ENCODE data around the gene CLDN16.

CLDN16 gene

DNA sequence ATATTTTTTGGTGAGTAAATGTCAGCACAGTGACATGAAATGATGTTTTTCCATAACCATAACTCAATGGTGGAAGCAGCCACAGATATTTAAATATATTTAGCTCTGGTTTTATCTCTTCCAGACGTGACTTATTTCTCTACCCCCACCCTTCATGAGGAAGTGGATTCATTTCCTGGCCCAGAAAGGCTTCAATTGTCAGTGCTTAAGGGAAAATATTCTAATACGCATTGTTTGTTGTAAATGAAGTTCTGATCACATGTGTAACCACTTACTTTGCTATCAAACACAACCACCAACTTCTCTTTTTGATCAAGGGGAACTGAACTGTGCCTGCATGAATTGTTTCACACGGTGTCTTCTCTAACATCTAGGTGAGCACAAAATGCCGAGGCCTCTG, 14.0 kb downstream of the CLDN16 start:
- Histone ChIP-seq H3K79me2 (ENCODE audit: control insufficient read depth, insufficient read depth, low read length, unreplicated experiment) (no peaks in the 10 kb centered on the region), H3K27me3 (ENCODE audit: insufficient read depth, low read length) (no peaks in the 10 kb centered on the region), H3K4me1 (ENCODE audit: control insufficient read depth, insufficient read depth, low read length, unreplicated experiment) (no peaks in the 10 kb centered on the region), H3K4me3 (ENCODE audit: low read depth, low read length) (no peak overlapping the region), H3K27ac (ENCODE audit: low read depth, low read length) (no peak overlapping the region), H2AFZ (ENCODE audit: low read length, unreplicated experiment) (peak overlapping the region; percentile 56), H3K36me3 (ENCODE audit: insufficient read depth, low read length) (no peaks in the 10 kb centered on the region)

DNA sequence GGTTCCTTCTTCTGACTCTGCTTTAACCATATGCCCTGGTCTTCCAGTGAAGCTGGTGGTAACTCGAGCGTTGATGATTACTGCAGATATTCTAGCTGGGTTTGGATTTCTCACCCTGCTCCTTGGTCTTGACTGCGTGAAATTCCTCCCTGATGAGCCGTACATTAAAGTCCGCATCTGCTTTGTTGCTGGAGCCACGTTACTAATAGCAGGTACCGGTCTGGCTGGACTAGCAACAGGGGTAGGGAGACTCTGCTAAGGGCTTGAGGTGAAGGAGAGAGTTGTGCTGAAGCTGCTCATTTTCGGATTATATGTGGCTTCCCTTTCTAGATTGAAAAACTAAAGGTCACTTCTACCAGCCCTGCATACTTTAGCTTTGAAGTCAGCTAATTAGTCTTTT, 16.8 kb downstream of the CLDN16 start:
- no peaks in the 10 kb centered on the region for H3K4me1 ChIP-seq (ENCODE audit: control insufficient read depth, insufficient read depth, low read length, unreplicated experiment)
- H3K4me3 ChIP-seq (ENCODE audit: low read depth, low read length) = no peak overlapping the region
- H3K79me2 ChIP-seq (ENCODE audit: control insufficient read depth, insufficient read depth, low read length, unreplicated experiment) = no peaks in the 10 kb centered on the region
- H3K27ac ChIP-seq (ENCODE audit: low read depth, low read length) = no peak overlapping the region
- no peaks in the 10 kb centered on the region for H3K27me3 ChIP-seq (ENCODE audit: insufficient read depth, low read length)
- no peak overlapping the region for H2AFZ ChIP-seq (ENCODE audit: low read length, unreplicated experiment)
- no peaks in the 10 kb centered on the region for H3K36me3 ChIP-seq (ENCODE audit: insufficient read depth, low read length)

DNA sequence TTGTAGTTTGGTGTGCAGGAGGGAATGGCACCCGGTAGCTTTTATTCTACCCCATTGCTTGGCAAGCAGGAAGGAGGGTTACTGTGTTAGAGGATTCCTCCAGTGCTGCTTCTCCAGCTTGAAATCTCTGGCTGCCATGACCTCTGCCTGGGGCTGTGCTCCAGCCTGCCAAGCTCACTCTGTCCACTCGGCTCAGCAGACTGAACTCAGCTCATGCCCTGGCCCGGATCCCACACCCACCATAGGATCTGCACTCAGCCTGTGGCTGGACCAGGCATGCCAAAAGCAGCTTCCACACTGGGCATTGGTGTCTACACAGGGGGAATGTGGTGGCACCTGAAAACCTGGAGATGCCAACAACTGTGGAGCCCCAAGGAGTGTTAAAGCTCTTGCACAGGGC, 26.3 kb downstream of the CLDN16 start:
- H2AFZ ChIP-seq (ENCODE audit: low read length, unreplicated experiment) = no peak overlapping the region
- H3K79me2 ChIP-seq (ENCODE audit: control insufficient read depth, insufficient read depth, low read length, unreplicated experiment) = no peaks in the 10 kb centered on the region
- no peaks in the 10 kb centered on the region for H3K27me3 ChIP-seq (ENCODE audit: insufficient read depth, low read length)
- H3K4me1 ChIP-seq (ENCODE audit: control insufficient read depth, insufficient read depth, low read length, unreplicated experiment) = no peaks in the 10 kb centered on the region
- no peak overlapping the region for H3K27ac ChIP-seq (ENCODE audit: low read depth, low read length)
- no peak overlapping the region for H3K4me3 ChIP-seq (ENCODE audit: low read depth, low read length)
- H3K36me3 ChIP-seq (ENCODE audit: insufficient read depth, low read length) = no peaks in the 10 kb centered on the region

DNA sequence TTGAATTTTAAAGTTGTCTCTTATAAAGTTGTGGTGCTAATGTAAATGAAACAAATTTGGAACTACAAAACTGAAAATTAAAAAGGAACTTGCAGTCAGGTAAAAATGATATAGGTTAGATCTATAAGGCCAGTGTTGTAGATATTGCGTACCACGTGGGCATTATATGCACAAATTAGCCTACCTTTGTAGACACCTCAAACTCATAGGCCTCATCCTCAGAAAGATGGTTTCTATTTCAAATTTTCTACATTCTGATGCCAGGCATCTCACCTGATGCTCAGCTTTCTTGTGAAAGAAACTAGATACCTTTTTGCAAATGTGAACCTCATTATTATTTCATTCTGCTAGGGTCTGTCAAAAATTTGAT, 36.1 kb downstream of the CLDN16 start:
- Histone ChIP-seq H3K4me1 (ENCODE audit: control insufficient read depth, insufficient read depth, low read length, unreplicated experiment) (peaks cover 5% of the 10 kb centered on the region), H3K4me3 (ENCODE audit: low read depth, low read length) (no peak overlapping the region), H3K27ac (ENCODE audit: low read depth, low read length) (no peak overlapping the region), H3K79me2 (ENCODE audit: control insufficient read depth, insufficient read depth, low read length, unreplicated experiment) (no peaks in the 10 kb centered on the region), H3K27me3 (ENCODE audit: insufficient read depth, low read length) (no peaks in the 10 kb centered on the region), H3K36me3 (ENCODE audit: insufficient read depth, low read length) (no peaks in the 10 kb centered on the region), H2AFZ (ENCODE audit: low read length, unreplicated experiment) (peak overlapping the region; percentile 89)

DNA sequence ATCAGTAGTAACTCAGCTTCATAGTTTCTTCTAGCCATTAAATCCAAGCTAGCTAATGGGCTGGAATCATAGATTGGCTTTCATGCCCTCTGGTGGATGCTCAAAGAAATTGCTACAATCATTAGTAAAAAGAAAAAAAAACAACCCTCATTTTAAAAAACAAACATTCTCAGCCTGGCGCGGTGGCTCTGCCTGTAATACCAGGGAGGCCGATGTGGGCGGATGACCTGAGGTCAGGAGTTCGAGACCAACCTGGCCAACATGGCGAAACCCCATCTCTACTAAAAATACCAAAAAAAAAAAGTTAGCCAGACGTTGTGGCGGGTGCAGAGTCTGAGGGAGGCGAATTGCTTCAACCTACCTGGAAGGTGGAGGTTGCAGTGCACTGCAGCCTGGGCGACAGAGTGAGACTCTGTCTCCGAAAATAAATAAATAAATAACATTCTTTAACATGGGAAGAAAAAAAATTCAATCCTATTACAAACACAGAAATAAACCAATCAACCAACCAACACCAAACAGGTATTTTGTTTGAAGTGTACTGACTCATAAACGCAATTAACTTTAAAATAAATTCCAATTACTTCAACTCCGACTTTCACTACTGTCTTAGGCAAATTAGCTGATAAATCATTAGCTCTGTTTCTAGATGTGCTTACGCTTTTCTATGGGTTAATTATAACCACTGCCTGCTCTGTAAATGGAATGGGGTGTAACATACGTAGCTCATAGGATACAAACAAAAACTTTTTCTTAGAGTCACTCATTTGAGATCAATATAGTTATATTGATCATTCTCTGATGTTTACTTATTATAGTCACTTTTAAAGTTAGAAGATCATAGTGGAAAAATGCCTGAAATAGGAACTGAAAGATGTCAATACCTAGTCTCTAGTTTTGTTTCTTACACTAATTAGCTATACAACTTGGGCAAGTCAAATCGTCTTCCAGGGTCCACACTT, 36.8 kb downstream of the CLDN16 start:
- H3K27me3 ChIP-seq (ENCODE audit: insufficient read depth, low read length) = no peaks in the 10 kb centered on the region
- peak overlapping the region; percentile 89 for H2AFZ ChIP-seq (ENCODE audit: low read length, unreplicated experiment)
- no peaks in the 10 kb centered on the region for H3K36me3 ChIP-seq (ENCODE audit: insufficient read depth, low read length)
- H3K27ac ChIP-seq (ENCODE audit: low read depth, low read length) = no peak overlapping the region
- H3K4me3 ChIP-seq (ENCODE audit: low read depth, low read length) = no peak overlapping the region
- H3K79me2 ChIP-seq (ENCODE audit: control insufficient read depth, insufficient read depth, low read length, unreplicated experiment) = no peaks in the 10 kb centered on the region
- H3K4me1 ChIP-seq (ENCODE audit: control insufficient read depth, insufficient read depth, low read length, unreplicated experiment) = peaks cover 5% of the 10 kb centered on the region

DNA sequence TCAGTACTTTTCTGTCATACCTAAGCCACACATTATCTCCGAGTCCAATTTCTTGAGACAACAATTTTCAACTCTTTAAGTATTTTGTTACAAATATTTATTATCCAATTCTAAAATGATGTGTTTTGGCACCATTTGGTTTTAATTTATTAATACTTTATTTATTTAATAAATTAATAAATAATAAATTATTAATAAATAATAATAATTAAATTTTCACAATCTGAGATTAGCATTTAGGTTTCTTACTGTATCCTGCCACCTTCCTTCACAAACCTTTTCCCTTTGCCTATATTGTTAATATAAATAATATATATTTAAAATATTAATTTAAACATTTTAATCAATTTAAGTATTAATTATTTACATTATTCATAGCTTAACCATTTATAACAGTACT, 37.9 kb downstream of the CLDN16 start:
- Histone ChIP-seq H3K36me3 (ENCODE audit: insufficient read depth, low read length) (no peaks in the 10 kb centered on the region), H3K4me1 (ENCODE audit: control insufficient read depth, insufficient read depth, low read length, unreplicated experiment) (peaks cover 5% of the 10 kb centered on the region), H3K27ac (ENCODE audit: low read depth, low read length) (no peak overlapping the region), H3K4me3 (ENCODE audit: low read depth, low read length) (no peak overlapping the region), H3K27me3 (ENCODE audit: insufficient read depth, low read length) (no peaks in the 10 kb centered on the region), H3K79me2 (ENCODE audit: control insufficient read depth, insufficient read depth, low read length, unreplicated experiment) (no peaks in the 10 kb centered on the region), H2AFZ (ENCODE audit: low read length, unreplicated experiment) (no peak overlapping the region)

DNA sequence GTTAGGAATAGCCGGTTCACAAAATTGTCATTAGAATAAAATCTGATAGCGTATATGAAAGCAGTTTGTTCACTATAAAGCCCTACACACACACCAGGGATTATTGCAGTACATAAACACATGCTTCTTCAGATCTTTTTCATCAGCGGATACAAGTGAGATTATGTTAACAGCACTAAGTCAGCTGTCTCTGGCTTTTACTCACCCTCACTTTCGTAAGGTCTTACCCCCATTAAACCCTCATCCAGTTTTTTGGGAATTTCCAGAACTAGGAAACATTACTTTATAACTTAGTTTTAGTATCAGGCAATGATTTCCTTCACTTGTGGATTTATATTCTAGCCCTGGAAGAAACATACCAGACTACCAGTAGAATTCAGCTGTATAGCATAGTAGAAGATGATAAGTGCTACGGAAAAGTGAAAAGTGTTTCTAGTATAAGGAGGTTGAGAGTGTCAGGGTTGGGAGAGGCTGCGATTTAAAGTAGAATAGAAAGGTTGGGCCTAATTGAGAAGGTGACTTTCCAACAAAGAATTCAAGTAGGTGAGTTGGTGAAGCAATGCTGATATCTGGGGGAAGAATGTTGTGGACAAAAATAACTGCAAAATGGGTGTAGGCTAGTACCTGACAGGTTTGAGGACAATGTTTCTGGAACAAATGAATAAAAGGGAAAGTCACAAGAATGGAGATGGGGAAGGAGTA, 39.0 kb downstream of the CLDN16 start:
- H3K4me1 ChIP-seq (ENCODE audit: control insufficient read depth, insufficient read depth, low read length, unreplicated experiment) = peaks cover 6% of the 10 kb centered on the region
- no peak overlapping the region for H3K27ac ChIP-seq (ENCODE audit: low read depth, low read length)
- H3K27me3 ChIP-seq (ENCODE audit: insufficient read depth, low read length) = no peaks in the 10 kb centered on the region
- H3K79me2 ChIP-seq (ENCODE audit: control insufficient read depth, insufficient read depth, low read length, unreplicated experiment) = no peaks in the 10 kb centered on the region
- no peaks in the 10 kb centered on the region for H3K36me3 ChIP-seq (ENCODE audit: insufficient read depth, low read length)
- no peak overlapping the region for H2AFZ ChIP-seq (ENCODE audit: low read length, unreplicated experiment)
- no peak overlapping the region for H3K4me3 ChIP-seq (ENCODE audit: low read depth, low read length)

DNA sequence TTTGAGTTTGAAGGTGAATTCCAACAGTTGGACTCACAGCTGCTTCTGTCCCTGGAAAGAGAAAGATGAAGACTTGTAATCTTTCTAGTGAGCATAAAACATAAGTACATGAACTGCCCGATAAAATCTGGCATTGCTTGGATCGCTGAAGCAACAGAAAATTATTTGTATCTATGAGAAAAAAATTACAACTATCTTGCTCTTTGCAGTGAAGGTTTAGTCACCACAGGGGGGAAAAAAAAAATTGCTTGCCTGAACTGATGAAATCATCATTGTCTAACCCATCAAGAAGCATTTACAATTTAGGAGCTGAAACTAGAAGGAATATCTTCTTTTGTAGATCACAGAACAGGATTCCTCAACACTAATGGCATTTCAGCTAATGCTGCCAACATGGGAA, 41.7 kb downstream of the CLDN16 start:
- no peak overlapping the region for H3K4me3 ChIP-seq (ENCODE audit: low read depth, low read length)
- no peaks in the 10 kb centered on the region for H3K79me2 ChIP-seq (ENCODE audit: control insufficient read depth, insufficient read depth, low read length, unreplicated experiment)
- H2AFZ ChIP-seq (ENCODE audit: low read length, unreplicated experiment) = no peak overlapping the region
- H3K27ac ChIP-seq (ENCODE audit: low read depth, low read length) = no peak overlapping the region
- H3K27me3 ChIP-seq (ENCODE audit: insufficient read depth, low read length) = no peaks in the 10 kb centered on the region
- no peaks in the 10 kb centered on the region for H3K36me3 ChIP-seq (ENCODE audit: insufficient read depth, low read length)
- peaks cover 11% of the 10 kb centered on the region for H3K4me1 ChIP-seq (ENCODE audit: control insufficient read depth, insufficient read depth, low read length, unreplicated experiment)

DNA sequence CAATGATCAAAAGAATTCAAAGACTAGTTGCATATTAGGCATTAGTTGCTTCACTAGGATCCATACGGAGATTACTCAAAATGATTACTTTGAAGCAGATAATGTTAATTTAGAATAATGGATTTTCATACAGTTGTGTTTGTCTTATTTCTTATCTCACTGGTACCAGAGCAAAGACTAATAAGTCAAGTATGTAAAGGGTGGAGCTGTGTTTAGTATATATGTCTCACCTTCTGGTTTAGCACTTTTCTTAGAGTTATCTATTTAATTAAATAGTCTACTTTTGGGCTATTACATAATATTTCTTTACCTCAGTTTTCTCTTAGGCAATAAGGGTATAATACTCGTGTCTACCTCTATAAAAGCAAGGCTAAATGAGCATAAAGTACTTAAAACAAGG, 42.9 kb downstream of the CLDN16 start:
- Histone ChIP-seq H3K4me3 (ENCODE audit: low read depth, low read length) (no peak overlapping the region), H3K79me2 (ENCODE audit: control insufficient read depth, insufficient read depth, low read length, unreplicated experiment) (no peaks in the 10 kb centered on the region), H3K27ac (ENCODE audit: low read depth, low read length) (no peak overlapping the region), H3K4me1 (ENCODE audit: control insufficient read depth, insufficient read depth, low read length, unreplicated experiment) (peaks cover 11% of the 10 kb centered on the region), H3K36me3 (ENCODE audit: insufficient read depth, low read length) (no peaks in the 10 kb centered on the region), H3K27me3 (ENCODE audit: insufficient read depth, low read length) (no peaks in the 10 kb centered on the region), H2AFZ (ENCODE audit: low read length, unreplicated experiment) (no peak overlapping the region)

DNA sequence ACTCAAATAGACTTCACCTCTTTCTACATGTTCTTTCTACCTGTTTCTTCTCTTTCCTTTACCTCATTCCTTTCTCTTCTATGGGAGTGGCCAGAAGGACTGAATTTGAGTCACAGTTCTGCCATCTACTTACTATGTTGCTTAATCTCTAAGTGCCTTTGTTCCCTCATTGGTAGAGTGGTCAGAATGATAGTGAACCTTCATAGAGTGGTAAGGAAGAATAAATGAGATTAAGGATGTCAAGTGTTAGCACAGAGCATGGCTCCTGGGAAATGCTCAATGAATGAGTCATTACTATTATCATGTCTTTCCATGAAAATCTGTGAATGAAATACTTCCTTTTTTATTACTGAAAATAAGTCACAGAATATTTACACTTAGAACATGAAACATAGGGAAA, 44.3 kb downstream of the CLDN16 start:
- no peaks in the 10 kb centered on the region for H3K27me3 ChIP-seq (ENCODE audit: insufficient read depth, low read length)

DNA sequence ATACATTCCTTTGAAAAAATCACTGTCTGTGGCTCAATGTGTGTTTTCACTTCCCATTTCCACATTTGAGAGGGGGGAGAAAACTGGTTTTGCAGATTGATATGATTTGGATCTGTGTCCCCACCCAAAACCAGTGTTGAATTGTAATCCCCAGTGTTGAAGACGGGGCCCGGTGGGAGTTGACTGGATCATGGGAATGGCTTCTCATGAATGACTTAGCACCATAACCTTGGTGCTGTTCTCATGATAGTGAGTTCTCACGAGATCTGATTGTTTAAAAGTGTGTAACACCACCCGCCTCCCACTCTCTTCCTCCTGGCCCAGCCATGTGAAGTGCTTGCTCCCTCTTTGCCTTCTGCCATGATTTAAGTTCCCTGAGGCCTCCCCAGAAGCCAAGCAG, 45.7 kb downstream of the CLDN16 start:
- H3K36me3 ChIP-seq (ENCODE audit: insufficient read depth, low read length) = no peaks in the 10 kb centered on the region
- H3K27me3 ChIP-seq (ENCODE audit: insufficient read depth, low read length) = no peaks in the 10 kb centered on the region
- H3K4me1 ChIP-seq (ENCODE audit: control insufficient read depth, insufficient read depth, low read length, unreplicated experiment) = peaks cover 11% of the 10 kb centered on the region
- H2AFZ ChIP-seq (ENCODE audit: low read length, unreplicated experiment) = no peak overlapping the region
- no peak overlapping the region for H3K4me3 ChIP-seq (ENCODE audit: low read depth, low read length)
- H3K27ac ChIP-seq (ENCODE audit: low read depth, low read length) = no peak overlapping the region
- no peaks in the 10 kb centered on the region for H3K79me2 ChIP-seq (ENCODE audit: control insufficient read depth, insufficient read depth, low read length, unreplicated experiment)

More for the DNA sequence above, 44.3 kb downstream of the CLDN16 start:
- H3K27ac ChIP-seq (ENCODE audit: low read depth, low read length) = no peak overlapping the region
- no peak overlapping the region for H2AFZ ChIP-seq (ENCODE audit: low read length, unreplicated experiment)
- no peaks in the 10 kb centered on the region for H3K36me3 ChIP-seq (ENCODE audit: insufficient read depth, low read length)
- H3K4me1 ChIP-seq (ENCODE audit: control insufficient read depth, insufficient read depth, low read length, unreplicated experiment) = peaks cover 11% of the 10 kb centered on the region
- H3K4me3 ChIP-seq (ENCODE audit: low read depth, low read length) = no peak overlapping the region
- H3K79me2 ChIP-seq (ENCODE audit: control insufficient read depth, insufficient read depth, low read length, unreplicated experiment) = no peaks in the 10 kb centered on the region
